ENCODE results near the gene FARS2.

The FARS2 gene

DNA sequence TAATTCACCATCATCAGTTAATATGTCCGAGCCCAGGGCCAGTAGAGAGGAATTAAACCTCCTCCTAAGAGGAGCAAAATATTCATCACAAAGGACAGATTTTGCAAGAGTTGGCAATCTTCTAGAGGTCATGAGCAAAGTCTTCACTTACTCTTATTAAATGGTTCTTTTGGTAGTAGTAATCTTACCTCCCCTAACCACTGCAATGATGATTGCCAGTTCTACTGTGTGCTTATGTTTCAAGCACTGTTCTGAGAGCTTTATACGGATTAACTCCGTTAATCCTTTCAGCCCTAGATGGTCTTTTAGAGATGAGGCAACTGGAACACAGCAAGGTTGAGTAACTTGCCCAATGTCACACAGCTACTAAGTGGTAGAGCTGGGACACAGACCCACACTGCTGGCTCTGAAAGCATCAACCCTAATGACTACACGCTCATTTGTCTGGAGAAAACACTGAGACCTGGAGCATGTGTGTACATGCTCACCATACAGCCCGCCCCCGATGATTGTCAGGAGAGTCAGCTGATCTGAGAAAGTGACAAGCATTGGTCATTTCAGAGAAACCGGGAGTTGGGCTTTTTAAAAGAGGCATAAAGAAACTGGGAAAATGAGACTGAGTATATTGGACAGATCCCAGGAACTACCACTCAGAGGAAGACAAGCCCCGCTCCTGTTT is 469.4 kb downstream of the FARS2 start:
- DNase-seq (ENCODE audit: low read depth): no peak

DNA sequence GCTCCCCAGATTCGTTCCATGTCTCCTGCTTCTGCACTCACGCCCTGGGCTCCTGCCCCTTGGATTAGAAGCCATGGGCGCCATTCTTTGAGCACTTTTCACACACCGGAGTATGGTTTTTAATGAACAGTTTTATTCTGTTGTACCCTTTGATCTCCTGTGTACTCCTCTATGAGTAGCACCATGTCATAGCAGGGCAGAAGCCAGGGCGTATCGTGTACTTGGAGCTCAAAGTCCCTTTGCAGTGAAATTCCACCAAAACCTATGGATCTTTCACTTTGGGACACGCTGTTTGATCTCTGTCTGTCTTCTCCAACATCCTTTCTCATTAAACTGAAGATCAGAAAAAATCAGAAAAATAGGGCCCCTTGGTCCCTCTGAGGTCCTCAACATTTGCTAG is 470.1 kb downstream of the FARS2 start:
- no peak for DNase-seq (ENCODE audit: low read depth)

DNA sequence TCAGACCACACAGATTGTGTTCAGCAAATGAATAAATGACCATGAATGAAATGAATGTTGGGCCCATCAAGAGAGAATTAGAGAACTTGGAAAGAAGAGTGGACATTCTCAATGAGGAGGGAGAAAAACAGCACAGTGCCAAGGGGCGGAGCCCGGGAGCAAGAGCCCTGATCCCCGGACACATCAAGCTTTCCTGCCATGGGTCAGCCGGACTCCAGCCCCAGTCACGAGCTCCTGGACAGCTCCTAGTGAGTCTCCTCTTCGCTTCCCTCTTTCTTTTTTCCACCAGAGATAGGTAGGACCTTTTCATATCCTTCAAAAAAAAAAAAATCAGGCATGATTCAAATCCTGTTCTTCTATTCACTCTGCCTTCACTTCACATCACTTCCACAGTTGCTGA is 471.2 kb downstream of the FARS2 start:
- no peak for DNase-seq (ENCODE audit: low read depth)

DNA sequence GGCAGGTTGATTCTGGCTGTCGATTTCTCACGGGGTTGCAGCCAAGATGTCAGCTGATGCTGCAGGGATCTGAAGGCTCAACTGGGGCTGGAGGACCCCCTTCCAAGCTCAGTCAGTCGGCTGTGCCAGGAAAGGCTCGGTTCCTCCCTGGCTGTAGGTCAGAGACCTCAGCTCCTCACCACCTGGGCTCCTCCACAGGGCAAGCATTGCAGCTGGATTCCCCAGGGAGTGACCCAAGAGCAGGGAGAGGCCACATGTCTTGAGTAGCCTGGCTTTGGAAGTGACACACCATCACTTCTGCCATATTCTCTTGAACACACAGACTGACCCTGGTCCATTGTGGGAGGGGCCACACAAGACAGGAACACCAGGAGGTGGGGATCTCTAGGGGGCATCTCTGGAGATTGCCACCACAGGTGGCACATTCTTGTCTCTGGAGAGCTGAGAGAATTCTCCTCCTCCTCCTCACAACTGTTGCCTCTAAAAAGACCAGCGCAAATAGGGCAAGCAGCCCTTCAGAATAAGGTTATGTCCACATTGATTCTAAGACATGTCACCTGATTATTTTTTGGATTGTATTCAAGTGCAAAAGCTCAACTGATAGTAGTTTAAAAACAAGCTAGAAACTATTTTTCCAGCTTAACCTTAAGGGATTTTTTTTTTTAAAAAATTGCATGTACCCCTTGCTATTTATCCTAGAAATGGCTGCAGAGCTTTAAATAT is 474.9 kb downstream of the FARS2 start:
- DNase-seq (ENCODE audit: low read depth): no peak

DNA sequence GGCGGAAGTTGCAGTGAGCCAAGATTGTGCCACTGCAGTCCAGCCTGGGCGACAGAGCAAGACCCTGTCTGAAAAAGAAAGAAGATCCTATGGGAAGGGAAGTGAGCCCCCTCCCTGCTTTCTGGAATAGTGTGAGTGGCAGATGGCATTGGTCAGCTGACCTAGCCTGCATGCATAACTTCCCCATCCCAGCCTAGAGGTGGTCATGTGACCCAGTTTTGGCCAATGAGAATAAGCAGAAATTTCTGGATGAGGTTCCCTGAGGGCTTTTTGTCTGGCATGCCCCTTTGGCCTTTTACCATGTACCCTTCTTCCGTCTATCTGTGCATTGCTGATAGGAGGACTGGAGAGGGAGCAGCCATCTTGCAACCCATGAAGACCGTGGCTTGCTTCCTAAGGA is 476.1 kb downstream of the FARS2 start:
- DNase-seq (ENCODE audit: low read depth): no peak

DNA sequence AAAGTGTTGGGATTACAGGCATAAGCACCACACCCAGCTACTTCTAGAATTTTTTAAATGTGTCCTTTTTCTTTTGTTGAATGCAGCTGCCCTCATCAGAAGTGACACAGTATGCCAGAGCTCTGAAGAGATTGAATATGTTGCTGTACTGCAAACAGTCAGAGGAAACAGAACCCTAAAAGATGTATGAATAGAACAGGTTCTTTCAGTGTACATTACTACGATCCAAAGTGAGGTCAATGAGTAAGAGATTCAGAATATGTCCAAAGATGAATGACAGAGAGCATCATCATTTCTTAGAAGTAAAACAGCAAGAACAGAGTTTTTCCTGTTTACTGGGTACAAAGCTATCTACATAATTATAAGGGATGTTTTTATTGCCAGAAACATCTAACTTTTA is 476.9 kb downstream of the FARS2 start:
- DNase-seq (ENCODE audit: low read depth): no peak

DNA sequence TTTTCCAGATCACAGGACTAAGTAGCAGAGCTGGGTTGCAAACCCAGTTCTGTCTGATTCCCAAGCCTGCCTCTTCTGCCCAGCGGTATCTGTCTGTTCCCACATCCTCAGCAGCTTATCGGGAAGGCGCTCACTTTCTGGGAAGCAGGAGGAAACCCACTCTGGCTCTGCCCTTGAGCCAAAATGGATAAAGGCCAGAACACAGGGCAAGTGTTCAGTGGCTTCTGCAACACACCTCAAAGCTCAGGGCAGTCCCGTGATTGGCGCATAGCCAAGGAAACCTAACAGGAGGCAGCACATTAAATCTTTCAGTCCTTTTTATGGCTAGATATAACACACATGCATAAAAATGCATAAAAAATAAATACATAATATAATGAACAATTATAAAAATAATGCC is 483.2 kb downstream of the FARS2 start:
- no peak for DNase-seq (ENCODE audit: low read depth)

DNA sequence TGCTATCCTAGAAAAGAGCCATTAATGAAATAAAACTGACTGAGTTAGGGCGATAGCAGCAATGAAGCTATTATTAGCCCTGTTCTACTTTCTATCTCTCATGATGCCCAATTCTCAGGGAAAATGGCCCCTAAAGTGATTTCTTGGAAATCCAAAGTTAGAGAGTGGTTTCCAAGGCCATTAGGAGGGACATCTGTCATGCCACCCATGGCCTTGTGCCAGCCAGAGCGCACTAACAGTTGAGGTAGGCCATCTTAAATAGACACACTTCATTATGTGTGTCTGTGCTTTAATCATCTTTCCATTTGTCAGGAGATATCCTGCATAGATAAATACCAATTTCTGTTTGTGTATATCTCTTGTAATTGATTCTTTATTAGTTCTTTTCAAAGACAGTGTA is 483.8 kb downstream of the FARS2 start:
- DNase-seq (ENCODE audit: low read depth): no peak

DNA sequence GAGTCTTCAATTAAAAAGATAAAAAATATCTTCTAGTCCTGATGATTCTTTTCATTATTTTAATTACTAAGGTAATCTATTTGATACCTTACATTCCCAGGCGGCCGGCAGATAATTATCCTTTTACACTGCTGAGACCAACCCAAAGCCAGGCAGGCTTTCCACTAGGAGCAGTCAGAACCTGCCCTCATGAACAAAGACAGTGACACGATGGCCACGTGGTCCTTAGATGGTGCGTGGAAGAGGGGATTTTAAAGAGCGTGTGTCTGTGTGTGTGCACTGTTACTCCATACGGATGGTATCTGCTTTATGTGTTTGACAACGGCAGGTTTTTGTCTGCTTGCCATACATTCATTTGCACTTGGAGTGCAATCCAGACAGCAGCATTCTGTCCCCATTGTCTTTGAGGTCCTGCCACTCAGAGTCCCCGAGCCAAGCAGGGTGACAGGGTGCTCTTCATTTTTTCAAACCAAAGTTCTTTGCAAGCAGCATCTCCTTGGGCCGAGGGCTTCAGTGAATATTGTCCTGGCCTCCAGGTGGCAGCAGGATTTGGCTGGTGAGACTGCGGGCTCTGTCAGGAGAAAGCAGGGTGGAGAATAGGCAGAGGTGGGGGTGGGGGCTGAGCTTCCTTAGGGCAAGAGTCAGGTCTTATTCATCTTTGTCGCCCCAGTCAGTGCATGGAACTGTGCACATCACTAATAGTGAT is 484.9 kb downstream of the FARS2 start:
- no peak for DNase-seq (ENCODE audit: low read depth)

DNA sequence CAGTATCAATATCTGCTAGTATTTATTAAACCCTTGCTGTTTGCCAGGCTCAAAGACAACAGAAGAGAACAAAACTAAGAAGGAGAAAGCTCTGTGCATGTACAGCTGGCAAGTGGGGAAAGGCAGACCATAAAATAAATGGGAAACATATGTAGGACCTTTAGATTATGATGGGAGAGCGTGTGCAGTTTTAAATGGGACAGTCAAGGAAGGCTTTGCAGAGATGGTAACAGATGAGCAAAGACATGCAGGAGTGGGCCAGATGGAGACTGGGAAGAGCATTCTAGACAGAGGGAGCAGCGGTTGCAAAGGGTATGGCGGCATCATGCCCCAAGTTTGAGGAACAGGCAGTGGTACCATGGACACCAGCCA is 485.4 kb downstream of the FARS2 start:
- DNase-seq (ENCODE audit: low read depth): no peak

DNA sequence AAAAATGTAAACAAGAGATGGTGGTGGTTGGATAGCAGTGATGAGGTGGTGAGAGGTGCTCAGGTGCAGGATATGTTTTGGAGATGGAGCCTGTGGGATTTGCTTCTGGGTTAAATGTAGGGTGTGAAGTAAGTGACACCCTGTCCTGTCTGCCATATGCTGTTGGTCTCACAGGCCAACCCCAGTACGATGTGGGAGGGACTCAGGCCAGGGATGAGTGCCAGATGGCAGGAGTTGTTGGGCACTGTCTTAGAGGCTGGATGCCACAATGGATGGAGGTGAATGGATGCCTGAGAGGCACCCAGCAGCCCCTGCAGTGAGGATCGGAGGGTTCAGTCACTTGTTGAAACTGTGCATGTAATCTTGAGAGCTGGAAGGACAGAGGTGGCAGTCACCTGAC is 486.1 kb downstream of the FARS2 start:
- DNase-seq (ENCODE audit: low read depth): no peak

DNA sequence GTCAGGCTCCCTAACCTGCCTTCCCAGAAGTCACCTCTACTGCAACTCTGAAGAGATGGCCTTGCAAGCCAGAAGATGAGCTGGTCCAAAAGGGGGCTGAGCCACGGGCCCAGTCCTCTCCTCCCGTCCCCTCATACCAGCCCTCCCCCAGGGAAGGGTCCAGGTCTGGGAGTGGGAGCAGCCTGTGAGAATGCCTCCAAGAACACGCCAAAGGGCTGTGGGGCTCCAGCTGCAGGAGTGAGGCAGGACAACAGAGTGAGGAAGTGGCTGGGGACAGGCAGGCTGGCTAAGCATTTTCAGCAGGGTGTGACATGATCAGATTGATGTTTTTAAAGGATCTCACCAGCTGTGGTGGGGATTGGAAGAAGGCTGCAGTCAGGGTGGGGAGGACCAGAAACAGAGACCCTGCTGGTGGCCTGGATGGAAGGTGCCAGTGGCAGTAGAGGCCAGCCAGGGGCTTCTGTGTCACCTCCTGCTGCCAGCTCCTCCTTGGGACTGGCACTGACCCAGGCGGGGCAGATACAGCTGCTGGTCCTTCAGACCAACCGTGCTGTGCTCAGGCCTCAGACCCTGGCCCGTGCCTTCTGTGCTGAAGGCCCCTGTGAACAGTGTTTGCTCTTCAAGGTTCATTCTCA is 487.8 kb downstream of the FARS2 start:
- DNase-seq (ENCODE audit: low read depth): no peak

DNA sequence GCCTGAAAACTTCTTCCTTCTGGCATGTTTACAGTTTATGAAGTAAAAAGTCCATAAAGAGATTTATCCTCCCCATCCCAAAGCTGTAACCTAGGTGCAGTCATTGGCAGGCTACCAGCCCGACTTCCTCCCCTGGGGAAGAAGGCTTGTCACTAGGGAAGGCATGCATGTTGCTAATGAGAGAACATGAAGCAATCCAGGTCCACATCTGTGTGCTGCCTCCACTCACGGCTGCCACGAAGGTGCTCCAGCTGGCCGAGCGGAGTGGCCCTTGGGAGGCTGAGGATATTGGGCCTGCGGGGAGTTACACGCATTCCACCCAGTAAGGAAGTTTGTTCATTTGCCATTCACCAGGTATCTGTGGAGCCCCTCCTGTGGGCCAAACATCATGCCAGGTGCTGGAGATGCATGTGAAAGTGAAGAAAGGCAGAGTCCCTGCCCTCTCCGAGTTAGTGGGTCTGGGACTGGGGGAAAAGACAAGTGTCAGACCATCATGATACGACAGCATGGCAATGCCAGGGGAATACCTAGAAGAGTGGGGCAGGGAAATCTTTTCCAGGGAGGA is 488.4 kb downstream of the FARS2 start:
- DNase-seq (ENCODE audit: low read depth): no peak

DNA sequence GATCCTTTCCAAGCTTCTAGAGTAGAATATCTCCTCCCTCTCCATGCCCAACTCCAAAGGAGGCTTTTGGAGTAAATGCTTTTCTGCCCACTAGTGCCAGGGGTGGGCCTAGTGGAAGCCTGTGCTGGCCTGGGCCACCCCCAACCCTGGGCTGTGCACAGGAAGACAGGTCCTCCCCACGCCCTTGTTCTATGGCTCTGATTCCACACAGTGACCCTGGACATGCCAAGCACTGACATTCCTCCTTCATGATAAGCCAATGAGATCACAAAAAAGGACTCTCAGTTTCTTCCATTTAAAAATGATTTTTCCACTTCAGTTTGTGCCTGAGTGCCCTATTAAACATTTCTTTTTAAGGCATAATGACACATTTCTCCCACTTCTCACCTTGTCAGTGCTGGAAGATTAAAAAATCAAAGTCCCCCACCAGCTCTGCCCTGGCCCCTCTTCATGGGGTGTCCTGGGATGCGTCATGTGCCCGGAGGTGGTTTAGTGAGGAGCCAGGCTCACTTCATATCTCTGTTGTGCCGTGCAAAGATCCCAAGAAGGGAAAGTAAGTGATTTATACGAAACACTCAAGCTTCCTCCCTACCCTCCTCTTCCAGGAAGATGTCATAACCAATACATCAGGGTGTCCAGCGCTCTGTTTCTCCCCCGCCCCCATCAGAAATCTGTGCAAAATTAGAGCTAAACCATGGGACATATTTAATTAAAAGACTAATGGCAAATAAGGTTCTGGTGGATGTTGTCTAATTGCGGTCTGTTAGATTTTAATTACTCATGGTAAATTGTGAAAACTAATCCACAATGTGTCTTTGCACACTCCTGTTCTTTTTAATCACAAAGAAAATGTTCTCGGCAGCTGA is 490.4 kb downstream of the FARS2 start:
- no peak for DNase-seq (ENCODE audit: low read depth)

DNA sequence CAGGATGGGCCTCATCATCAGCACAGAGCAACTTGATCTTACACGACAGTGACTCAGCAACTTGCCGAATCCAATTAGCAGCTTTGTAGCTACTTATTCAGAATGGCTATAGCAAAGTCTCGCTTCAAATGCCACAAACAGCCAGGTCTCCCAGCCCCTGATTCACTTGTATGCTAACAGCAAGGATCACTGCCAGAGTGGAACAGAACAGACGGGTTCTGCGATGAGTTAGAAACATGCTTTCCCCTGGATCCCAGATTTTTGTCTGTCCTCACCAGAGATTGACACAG is 491.0 kb downstream of the FARS2 start:
- no peak for DNase-seq (ENCODE audit: low read depth)

DNA sequence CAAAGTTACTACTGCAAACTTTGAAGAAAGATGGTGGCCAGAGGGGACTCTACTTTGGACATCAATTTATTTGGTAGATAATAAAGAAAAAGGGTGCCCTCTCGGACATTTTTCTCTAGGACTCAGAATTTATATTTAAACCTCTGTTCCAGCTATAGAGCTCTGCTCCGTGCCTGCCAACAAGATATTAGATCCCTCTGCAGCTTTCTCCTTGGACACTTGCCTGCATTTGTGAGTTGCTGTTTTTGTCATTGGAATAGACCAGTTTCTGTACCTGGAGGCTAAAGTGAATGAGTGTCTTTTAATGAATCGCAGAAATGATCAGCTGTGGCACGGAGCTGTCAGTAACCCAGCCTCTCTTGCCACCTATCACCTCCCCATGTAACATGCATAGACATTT is 491.9 kb downstream of the FARS2 start:
- no peak for DNase-seq (ENCODE audit: low read depth)

DNA sequence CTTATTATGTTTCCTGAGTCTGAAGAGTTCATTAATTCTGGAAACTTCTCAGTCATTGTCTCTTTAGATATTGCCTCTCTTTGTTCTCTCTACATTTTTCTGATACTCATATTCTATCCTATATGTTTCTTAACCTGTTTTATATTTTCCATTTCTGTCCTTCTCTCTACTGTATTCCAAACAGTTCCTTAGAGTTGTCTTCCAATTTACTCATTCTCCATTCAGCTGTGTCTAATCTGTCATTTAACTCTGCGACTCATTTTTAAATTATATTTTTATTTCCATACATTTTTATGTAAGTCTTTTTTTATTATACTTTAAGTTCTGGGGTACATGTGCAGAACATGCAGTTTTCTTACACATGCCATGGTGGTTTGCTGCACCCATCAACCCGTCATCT is 493.6 kb downstream of the FARS2 start:
- no peak for DNase-seq (ENCODE audit: low read depth)

DNA sequence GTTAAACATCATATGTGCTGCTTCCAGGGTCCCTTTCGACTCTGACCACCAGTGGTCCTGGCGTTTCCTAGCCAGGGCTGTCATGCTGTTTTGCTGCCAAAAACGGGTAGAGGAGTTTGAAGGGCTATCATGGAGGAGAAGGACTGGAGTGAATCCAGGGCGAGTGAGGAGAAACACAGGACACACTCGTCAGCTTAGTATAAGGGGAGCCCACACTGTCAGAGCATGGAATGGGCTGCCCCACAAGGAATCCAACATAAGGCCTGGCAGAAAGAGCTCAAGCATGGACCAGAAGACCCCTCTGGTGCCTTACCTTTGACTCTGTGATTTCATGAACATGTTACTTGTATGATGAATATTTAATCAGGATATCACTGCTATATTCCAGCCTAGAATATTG is 498.3 kb downstream of the FARS2 start:
- DNase-seq (ENCODE audit: low read depth): no peak

DNA sequence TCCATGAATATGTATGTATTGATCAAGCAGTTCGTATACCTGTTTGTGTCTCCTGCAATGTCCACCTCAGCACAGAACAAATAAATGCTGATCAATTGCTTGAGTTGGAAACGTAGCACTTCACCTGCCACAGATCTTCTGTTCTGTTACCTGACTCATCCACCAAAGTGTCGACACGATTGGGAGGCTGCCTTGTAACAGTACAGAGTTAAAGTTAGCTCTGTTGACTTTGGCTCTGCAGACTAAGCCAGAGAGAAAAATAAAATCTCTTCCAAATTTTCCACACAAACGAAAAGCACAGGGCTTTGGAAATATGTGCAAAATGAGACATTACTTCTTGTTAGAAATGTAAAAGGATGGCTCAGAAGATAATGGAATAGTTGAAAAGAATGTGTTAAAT is 500.1 kb downstream of the FARS2 start:
- no peak for DNase-seq (ENCODE audit: low read depth)

DNA sequence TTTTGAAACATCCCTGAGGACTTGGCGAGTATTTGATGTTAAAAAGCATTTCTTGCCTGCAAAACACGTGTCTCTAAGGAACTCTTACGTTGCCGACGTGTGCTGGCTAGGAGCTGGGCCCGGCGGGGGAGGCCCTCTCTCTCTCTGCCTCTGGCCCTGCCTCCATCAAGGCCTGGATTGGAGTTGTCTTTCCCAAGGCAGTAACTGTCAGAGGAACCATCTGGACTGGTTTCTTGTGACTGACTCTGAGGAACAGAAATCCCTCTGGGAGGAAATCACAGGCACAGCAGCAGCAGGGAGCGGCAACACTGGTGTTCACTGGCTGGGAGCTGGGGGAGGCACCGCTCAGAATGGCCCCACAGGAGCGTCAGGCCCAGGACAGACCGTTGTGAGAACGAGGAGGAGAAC is 501.3 kb downstream of the FARS2 start:
- DNase-seq (ENCODE audit: low read depth): no peak

DNA sequence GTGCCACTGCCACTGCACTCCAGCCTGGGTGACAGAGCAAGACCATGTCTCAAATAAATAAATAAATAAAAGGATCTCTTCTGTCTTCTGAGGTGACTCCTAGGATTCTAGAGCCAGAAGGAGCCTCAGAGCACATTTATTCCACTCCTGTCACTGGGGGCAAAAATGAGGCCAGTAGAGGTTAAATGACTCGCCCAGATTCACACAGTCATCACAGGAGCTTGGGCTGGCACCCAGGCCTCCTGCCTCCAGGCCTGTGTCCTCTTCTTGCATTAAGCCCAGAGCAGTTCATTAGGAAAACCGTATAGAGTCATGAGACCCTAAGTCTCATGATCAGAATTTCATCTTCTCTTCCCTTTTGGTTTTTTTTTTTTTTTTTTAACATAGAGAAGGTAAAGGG is 502.1 kb downstream of the FARS2 start:
- no peak for DNase-seq (ENCODE audit: low read depth)

DNA sequence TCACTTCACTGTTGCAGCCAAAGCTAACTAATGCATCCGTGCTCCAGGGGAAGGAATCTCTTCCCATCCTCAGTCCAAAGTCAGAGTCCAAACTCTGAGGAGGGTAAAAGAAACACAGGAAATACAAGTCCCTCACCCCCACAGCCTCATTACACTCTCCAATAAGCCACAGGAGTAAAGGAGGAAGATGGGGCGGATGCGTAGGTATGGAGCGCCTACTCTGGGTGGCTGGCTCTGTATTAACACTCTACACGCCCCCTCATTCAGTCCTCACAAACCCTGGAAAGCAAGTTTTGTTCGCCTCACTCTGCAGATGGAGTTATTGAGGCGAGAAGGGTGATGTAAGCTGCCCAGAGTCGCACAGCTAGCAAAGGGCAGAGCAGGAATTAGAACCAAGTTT is 502.6 kb downstream of the FARS2 start:
- DNase-seq (ENCODE audit: low read depth): no peak

All from stimulated activated CD8-positive, alpha-beta memory T cell treated with anti-CD3 and anti-CD28 coated beads, Interleukin-12 subunit alpha, Interleukin-12 subunit beta, amount 100 ng/mL, for 4 hours (primary cell).